GM21576 (cell line): ENCODE results near the gene TNFAIP8L3.

ENCODE experiments used
- ATAC-seq: cut with Tn5 transposase; IDR thresholded peaks from one replicate; pipeline ENCODE4 v1.9.1; 2021; ENCODE audit warnings: mild to moderate bottlenecking, moderate library complexity; ENCODE audit not compliant: unreplicated experiment

Gene TNFAIP8L3

DNA sequence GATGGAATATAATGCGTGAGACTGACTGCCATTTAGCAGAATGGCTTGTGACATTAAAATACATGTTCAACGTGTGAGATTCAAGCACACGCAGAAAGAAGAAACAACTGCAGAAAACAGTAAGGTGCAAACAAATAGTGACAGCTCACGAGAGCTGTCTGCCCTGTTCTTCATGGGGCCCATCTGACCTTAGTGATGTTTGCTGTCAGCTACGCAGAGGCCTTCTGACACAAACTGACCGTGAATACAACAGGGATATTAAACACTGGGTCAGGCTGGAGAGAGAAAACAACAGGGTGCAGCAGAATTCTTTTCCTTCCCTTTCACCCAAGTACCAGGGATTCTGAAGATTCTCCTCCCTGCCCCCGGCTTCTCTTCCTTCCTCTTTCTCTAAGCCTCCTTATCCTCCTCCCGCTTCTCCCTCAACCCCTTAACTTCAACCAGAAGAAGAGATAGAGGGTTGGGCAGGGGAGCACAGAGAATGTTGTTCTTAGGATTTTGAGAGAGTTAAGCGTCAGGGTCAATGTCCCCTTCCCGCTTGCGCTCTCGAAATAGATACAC, 2.1 kb downstream of the TNFAIP8L3 start:
- no peak for ATAC-seq

- ATAC-seq = no peak
These were observed 4.0 kb downstream of the TNFAIP8L3 start for GRCh38 chr15:51090753-51091152.

- no peak for ATAC-seq
These were observed 4.8 kb downstream of the TNFAIP8L3 start for GRCh38 chr15:51089699-51090453.

- no peak for ATAC-seq
These were observed 5.7 kb downstream of the TNFAIP8L3 start for GRCh38 chr15:51089041-51089440.

GRCh38 chr15:51088585-51088984, 6.1 kb downstream of the TNFAIP8L3 start:
- ATAC-seq = no peak

GRCh38 chr15:51087513-51087912, 7.2 kb downstream of the TNFAIP8L3 start:
- no peak for ATAC-seq

DNA sequence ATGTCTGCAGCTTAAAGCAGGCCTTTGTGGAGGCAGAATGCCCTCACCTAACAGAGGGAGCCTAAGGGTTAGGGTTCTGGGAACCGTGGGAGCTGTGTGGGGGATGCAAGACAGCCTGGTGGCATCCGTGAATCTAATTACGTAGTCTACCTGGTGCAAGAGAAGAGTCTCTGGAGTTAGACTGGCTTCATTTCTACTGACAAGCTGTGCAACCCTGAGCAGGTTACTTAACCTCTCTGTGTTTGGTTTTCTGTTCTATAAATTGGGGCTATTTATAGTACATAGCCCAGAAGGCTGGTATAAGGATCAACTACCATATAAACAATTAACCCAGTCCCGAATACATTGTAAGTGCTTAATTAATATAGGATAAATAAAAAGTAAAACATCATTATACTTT, 8.3 kb downstream of the TNFAIP8L3 start:
- no peak for ATAC-seq

GRCh38 chr15:51085764-51086163, 8.9 kb downstream of the TNFAIP8L3 start:
- ATAC-seq = no peak

GRCh38 chr15:51083641-51084166, 11.0 kb downstream of the TNFAIP8L3 start:
- ATAC-seq = no peak

DNA sequence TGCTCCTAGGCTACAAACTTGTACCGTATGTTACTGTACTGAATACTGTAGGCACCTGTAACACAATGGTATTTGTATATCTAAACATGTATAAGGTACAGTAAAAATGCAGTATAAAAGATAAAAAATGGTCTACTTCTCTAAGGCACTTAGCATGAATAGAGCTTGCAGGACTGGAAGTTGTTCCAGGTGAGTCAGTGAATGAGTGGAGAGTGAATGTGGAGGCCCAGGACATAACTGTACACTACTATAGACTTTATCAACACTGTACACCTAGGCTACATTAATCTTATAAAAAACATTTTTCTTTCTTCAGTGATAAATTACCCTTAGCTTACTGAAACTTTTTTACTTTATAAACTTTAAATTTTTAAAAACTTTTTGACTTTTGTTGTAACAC, 12.5 kb downstream of the TNFAIP8L3 start:
- no peak for ATAC-seq

DNA sequence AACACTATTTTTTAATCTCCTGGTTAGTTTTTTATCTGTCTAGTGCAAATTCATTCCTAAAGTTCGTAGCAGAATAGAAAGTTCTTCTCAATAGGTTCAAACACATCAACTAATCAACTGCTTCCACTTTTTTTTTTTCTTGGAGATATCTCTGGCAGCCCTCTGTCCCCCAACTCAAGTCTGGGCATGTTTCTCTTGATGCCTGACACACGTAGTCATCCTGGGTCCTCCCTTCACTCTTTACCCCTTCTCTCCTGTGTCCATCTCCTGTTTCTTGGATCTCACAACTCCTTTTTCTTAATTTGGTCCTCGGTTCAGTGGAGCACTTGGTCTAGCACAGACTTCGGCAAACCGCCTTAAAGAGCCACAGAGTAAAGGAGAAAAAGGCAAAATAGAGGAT, 14.4 kb downstream of the TNFAIP8L3 start:
- no peak for ATAC-seq

GRCh38 chr15:51079226-51079625, 15.5 kb downstream of the TNFAIP8L3 start:
- ATAC-seq = no peak

DNA sequence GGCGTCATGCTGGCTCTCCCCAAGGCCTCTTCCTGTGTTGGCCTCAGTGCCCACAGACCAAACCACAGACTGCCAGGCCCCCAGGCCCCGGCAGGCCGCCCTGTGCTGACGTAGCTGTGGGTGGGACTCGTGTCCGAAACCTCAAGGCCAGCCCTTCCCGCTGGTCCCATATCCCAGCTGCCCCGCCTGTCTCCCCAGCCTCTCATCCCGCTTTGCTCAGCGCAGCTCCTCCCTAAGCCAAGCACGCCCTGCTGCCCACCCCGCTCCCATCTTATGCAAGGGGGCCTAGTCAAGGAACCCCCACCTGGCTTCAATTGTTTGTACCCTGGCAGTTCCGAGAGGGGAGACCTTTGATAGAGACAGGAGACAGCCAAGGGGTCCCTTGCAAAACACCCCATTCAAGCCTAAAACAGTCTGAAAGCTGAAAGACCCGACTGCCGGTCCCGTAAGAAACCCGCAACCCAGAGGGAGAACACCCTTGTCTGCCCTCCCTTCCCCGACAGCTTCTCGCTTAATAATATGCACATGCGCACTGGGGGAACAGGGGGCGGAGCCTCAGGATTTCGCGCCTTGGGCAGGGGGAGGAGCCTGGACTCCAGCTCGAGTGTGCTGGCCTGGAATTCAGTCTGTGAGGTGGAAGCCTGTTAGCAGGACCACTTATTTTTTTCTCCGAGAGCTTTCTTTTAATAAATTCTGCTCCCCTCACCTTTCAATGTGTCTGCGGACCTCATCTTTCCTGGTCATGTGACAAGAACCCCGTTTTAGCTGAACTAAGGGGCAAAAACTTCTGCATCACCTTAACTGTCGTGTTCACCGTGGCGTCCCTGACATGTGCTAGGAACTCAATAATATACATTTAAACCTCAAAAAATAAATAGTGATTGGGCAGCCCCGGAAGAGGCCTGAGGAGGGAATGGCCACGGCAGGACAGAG, 17.2 kb downstream of the TNFAIP8L3 start:
- ATAC-seq = peak; percentile 53

- no peak for ATAC-seq
These were observed 18.0 kb downstream of the TNFAIP8L3 start for GRCh38 chr15:51076524-51077220.

DNA sequence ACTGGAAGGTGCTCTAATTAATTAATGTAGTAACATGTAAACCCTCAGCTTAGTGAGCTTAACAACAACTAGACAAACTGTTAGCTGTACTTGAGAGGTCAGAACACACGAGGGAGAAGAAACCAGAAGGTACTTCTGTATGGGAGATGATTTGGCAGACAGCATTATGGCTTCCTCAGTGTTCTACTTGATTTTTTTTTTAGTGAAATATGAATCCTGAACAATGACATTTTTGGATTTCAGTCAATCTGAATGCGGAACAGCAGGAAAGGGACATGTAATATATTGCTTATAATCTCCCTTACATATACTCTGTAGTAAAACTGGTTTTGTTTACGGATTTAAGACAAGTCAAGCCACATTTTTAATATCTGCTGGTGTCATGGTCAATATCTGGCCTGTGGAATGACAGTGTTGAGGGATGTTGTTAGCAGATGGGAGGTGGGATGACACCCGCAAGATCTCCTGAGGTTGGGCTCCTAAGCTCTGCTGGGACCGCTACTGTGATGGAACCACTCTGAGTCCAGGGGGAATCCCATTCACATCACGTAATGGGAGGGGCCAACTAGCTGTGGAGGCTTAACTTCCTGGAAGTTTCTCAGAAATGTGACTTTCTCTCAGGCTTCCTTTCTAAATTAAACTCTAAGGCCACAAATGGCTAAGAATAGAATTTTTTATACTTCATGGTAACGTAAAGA, 18.7 kb downstream of the TNFAIP8L3 start:
- no peak for ATAC-seq

GRCh38 chr15:51075364-51075763, 19.3 kb downstream of the TNFAIP8L3 start:
- no peak for ATAC-seq

DNA sequence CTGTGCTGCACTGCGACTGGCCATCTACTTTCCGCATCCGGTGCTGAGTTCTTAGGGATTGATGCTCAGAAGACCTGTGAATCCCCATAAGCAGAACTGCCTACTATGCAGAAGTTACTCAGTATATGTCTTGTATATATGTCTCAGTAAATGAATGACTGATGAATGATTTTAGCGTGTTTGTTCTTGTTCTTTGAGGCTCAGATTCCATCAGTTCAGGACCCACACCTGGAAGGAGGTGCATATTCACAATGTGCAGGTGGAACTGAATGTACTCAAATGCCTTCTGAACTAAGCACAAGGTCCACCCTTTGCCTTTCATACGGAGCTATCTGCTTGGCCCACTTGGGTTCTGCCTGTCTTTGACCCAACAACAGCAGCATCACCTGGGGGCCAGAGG, 19.8 kb downstream of the TNFAIP8L3 start:
- ATAC-seq = no peak

DNA sequence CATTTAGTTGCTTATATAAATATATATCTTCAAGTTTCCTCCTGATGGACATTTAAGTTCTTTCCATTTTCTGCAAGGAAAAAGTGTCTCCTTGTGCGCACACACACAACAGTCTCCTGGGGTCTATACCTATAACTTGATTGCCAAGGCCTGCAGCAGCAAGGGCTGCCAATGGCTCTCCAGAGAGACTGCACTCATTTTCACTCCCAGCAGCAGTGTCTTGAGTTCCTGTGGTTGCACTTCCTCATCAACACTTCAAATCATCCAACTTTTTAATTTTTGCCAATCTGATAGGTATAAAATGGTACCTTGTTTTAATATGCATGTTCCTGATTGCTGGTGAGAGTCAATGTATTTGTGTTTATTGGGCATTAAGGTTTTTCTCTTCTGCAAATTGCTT, 23.1 kb downstream of the TNFAIP8L3 start:
- ATAC-seq = no peak

DNA sequence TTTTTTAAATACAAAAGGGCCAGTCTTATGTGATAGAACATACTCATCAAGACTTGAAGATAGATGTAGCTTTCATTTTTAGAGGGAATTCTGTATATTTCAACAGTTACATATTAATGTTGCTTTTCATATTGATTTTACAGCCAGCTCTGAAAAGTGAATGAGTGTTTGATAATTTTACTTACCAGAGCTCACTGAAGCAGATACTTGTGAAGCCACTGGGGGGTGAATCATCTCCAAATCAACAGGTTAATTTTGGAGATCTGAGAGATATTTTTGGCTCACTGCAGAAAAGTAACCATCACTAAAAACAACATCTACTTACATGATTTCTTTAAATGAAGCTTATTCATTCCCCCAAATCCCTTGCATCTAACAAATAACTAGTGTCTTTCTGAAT, 24.7 kb downstream of the TNFAIP8L3 start:
- no peak for ATAC-seq

DNA sequence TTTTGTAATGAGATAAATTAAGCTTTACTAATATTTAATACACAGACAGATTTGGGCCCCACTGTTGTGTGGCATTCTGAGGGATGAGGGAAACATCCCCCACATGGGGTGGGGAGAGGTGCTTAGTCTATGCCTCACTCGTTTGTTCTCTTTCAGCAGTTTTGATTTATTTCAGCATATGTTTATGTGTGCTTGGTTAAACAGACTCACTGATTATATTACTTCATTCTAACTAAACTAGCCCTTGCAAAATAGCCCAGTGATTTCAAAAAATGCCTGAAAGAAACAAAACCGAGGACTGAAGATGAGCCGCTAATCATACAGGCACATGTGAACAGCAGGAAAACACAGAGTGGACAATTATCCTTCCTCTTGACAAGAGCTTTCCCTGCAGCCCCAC, 27.2 kb downstream of the TNFAIP8L3 start:
- no peak for ATAC-seq
